IPS DF 19.7 (cell line): Measurements from ENCODE around the gene C12orf56.

Source experiments
- DNase-seq: peaks from one replicate; pipeline ENCODE4 v3.0.0-alpha.2; 2013; ENCODE audit warnings: low read depth, low spot score

The C12orf56 gene

GRCh38 chr12:64390275-64390851 lies at the start of gene C12orf56:
TSS of gene C12orf56 (minus strand) at chr12:64390758. CDS start at chr12:64390565, 193 bp downstream.
- no peak for DNase-seq

DNA sequence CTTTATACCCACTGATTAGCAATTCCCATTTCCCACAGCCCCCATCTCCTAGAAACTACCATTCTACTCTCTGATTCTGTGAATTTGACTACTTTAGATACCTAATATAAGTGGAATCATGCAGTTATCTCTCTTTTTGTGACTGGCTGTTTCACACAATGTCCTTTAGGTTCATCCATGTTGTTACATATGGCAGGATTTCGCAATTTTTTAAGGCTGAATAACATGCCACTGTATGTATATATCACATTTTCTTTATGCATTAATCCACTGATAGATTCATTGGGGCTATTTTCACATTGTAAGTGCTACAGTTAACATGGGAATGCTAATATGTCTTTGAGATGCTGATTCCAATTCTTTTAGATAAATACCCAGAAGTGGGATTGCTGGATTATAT lies 49.5 kb upstream of the C12orf56 start:
- no peak for DNase-seq

GRCh38 chr12:64433915-64434314 lies 43.4 kb upstream of the C12orf56 start:
- no peak for DNase-seq

DNA sequence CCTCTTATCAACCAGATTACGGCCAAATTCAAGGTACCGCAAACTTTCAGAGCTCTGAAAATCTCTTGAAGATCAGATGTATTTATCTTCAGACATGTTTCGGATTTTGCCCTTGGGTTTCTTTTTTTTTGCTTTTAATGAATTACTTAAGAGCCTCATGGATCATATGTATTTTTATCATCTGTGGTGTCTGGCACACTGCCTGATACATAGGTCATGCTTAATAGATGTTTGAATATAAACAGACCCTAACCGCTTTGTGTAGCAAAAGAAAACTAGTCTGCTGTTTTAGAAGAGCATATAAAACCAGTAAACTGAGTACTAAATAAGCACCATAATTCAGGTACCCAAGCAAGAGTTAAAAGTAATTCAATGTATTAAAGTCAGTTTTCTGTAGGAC lies 41.2 kb upstream of the C12orf56 start:
- no peak for DNase-seq

DNA sequence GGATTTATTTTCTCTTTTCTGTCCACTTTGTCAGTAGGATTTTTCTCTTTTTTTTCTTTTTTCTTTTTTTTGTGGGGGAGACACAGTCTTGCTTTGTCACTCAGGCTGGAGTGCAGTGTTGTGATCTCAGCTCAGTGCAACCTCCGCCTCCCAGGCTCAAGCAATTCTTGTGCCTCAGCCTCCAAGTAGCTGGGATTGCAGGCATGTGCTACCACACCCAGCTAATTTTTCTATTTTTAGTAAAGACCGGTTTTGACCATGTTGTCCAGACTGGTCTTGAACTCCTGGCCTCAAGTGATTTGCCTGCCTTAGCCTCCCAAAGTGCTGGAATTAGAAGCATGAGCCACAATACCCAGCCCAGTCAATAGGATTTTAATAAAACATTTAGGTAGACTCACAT lies 40.3 kb upstream of the C12orf56 start:
- DNase-seq = no peak

DNA sequence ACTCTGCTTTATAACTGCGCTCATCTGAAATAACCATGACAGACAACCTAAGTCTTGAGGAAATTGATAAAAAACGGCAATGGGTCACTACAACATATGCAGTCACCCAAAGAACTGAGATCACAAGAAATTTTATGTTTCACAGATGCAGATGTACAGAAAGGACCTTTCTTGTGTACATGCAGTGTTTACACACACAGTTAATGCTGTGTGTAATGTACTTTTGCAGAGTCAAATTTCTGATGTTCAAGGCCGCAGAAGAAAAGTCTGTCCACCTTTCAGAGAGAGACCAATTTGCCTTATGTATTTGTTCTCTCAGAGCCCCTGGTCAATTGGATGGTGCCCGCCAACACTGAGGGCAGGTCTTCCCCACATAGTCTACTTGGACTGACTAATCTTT lies 38.4 kb upstream of the C12orf56 start:
- DNase-seq = no peak

DNA sequence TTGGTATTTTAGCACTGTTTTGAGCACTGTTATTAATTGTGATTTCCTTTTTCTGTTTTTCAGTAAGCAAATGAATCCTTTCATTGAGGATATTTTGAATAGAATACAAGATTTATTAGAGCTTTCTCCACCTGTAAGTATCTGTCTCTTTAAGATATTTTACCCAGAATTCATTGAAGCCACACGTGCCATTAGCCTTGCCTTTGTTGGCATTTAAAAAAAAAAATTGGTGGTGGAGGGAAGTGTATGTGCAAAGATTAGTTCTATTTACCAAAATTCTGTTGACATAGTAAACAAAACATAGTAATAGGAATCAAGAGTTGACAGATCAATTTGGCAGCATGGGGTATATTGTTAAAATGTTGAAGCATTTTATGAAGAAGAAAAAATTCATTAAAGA lies 37.4 kb upstream of the C12orf56 start:
- no peak for DNase-seq

GRCh38 chr12:64419696-64420095 lies 29.1 kb upstream of the C12orf56 start:
- no peak for DNase-seq

DNA sequence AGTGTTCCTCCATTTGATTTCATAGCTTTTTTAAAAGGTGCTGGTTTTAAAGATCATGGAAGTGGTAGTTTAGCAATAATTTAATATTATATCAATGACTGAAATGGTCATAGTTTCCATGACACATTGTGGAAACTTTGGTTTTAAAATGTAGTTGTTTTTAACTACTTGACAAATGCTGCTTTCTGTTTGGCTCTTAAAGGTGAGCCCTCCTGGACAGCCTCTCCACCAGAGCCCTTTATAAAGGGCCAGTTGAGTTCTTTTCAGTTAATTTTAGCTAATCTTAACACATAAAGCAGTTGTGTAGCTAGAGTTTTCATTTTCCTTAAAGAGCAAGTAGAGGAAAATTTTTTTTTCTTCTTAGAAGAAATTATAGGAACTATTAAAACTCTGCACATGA lies 27.7 kb upstream of the C12orf56 start:
- DNase-seq = no peak

- DNase-seq = no peak
These were observed 23.3 kb upstream of the C12orf56 start for GRCh38 chr12:64413884-64414283.

- DNase-seq = no peak
These were observed 21.9 kb upstream of the C12orf56 start for GRCh38 chr12:64412459-64412858.

DNA sequence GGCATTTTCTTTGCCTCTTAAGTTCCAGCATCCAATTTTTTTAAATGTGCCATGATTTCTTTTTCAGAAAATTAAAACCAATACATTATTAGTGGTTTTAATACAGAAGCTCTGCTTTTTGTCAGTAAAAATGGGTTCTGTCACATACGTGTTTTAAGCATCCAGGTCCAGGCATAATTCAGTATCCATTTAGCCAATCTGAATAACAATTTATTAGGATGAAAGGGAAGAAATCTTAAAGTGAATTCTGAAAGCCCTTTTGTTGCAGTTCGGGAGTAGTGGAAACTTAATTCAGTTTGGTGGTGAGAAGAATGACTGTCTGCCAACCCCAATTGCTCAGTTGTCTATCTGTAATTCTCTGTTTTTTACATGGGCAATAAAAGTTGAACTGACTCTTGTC lies 20.9 kb upstream of the C12orf56 start:
- no peak for DNase-seq

- DNase-seq = no peak
These were observed 17.0 kb upstream of the C12orf56 start for GRCh38 chr12:64407342-64408223.

GRCh38 chr12:64404470-64405256 lies 14.1 kb upstream of the C12orf56 start:
- no peak for DNase-seq

DNA sequence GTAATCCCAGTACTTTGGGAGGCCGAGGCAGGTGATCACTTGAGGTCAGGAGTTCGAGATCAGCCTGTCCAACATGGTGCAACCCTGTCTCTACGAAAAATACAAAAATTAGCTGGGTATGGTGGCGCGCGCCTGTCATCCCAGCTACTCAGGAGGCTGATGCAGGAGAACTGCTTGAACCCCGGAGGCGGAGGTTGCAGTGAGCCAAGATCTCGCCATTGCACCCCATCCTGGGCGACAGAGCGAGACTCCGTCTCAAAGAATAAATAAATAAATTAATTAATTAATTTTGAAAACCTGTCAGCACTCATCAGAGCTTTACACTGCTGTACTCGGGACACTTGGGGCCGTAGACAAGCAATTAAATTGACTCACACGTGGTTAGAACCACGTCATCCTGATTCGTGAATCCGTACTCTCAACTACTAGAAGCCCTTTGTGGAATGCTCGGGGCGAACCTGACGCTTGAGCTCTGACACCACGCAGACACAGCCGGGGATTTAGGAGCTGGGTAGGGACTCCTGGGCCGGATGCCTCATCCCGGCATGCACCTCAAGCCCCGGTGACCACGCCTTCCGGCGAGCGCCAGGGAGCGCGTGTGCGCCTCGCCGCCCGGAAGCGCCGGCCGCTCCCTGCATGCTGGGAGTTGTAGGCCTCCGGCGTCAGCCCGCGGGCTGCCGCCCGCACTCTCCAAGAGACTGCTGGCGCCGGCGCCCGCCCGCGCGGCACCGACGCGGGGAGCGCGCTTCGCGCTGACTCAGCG lies 13.3 kb upstream of the C12orf56 start, which contains the start of gene XPOT:
XPOT (plus strand) TSS at position 686 of the 763 bp plus-strand sequence. CDS start 5,644 bp downstream, outside the sequence.
- peak; percentile 94 for DNase-seq

GRCh38 chr12:64402181-64402580 lies 11.6 kb upstream of the C12orf56 start:
- no peak for DNase-seq

GRCh38 chr12:64400041-64400440 lies 9.5 kb upstream of the C12orf56 start:
- no peak for DNase-seq

GRCh38 chr12:64395739-64396138 lies 5.2 kb upstream of the C12orf56 start:
- no peak for DNase-seq

DNA sequence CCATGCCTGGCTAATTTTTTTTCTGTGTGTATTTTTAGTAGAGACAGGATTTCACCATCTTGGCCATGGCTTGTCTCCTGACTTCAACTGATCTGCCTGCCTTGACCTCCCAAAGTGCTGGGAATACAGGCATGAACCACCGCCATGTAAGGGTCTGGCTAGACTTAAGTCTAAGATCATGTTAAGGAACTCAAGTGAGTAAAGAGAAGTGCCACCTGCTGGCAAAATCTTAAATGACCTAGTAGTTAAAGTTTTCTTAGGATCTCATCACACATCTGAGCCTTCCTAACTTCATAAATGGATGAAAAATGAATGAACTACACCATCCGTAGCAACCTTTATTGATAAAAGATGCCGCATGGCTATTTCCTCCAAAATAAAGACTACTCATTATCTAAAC lies 1.7 kb upstream of the C12orf56 start:
- DNase-seq = no peak

DNA sequence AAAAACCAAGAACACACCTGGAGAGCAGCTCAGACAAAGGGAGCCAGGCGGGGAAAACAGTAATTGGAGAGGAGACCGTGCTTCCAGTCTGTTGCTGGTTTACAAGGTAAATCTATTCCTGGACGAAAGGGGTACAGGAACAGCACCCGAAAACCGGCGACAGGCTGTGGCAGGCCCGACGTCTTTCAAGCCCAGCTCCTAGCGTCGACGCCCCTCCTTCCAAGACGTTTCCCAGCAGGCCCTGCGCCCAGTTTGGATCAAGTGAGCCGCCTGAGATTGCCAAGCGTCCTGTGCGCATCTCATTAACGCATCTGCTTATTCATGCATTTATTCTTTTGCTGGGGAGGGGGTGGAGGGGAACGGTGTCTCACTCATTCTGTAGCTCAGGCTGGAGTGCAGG lies 1.4 kb downstream of the C12orf56 start:
- no peak for DNase-seq

DNA sequence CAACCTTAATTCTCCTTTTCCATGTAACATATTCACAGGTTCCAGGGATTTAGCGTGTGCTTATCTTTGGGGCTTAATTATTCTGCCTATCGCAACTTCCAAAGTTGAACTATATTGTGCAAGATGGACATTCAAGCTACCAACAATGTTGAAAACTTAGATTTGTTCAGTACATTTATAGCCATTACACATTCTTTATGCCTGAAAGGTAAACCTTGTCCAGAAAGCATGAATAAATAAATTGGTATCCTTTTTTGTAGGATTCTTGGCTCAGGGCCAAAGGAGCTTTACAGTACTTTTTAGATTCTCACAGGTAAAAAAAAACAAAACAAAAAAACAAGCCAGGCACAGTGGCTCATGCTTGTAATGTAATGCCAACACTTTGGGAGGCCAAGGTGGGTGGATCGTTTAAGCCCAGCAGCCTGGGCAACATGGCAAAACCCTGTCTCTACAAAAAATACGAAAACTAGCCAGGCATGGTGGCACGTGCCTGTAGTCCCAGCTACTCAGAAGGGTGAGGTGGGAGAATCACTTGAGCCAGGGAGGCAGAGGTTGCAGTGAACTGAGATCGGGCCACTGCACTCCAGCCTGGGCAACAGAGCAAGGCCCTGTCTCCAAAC lies 3.3 kb downstream of the C12orf56 start:
- DNase-seq = no peak
